ENCODE results near the gene KCNJ8.

DNA sequence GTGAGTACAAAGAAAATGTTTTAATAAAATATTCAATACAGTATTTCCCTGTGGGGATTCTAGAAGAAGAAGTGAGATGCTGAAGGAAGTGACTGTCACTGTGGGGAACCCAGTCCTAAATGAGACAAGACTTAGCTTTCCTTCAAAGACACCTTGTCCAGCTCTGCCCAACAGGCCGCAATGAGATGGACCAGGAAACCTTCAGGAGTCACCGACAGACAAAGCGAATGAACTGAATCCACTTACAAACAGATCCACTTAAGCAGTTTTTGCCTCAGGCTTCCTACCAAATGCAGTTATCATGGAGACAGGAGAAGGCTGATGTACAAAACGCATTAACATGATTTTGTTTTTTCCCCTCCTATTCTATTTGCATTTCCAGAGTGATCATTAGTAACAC lies 9.6 kb downstream of the KCNJ8 start:
- TF ChIP-seq, protein P1, sequence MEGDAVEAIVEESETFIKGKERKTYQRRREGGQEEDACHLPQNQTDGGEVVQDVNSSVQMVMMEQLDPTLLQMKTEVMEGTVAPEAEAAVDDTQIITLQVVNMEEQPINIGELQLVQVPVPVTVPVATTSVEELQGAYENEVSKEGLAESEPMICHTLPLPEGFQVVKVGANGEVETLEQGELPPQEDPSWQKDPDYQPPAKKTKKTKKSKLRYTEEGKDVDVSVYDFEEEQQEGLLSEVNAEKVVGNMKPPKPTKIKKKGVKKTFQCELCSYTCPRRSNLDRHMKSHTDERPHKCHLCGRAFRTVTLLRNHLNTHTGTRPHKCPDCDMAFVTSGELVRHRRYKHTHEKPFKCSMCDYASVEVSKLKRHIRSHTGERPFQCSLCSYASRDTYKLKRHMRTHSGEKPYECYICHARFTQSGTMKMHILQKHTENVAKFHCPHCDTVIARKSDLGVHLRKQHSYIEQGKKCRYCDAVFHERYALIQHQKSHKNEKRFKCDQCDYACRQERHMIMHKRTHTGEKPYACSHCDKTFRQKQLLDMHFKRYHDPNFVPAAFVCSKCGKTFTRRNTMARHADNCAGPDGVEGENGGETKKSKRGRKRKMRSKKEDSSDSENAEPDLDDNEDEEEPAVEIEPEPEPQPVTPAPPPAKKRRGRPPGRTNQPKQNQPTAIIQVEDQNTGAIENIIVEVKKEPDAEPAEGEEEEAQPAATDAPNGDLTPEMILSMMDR (IDR thresholded peaks at IDR 0.05), result no peak
- no peak for TF ChIP-seq POLR2AphosphoS5 (IDR thresholded peaks at IDR 0.05)

Data from transverse colon (tissue), 4 donors.